ENCODE measurements around the gene STT3B.

Gene STT3B

DNA sequence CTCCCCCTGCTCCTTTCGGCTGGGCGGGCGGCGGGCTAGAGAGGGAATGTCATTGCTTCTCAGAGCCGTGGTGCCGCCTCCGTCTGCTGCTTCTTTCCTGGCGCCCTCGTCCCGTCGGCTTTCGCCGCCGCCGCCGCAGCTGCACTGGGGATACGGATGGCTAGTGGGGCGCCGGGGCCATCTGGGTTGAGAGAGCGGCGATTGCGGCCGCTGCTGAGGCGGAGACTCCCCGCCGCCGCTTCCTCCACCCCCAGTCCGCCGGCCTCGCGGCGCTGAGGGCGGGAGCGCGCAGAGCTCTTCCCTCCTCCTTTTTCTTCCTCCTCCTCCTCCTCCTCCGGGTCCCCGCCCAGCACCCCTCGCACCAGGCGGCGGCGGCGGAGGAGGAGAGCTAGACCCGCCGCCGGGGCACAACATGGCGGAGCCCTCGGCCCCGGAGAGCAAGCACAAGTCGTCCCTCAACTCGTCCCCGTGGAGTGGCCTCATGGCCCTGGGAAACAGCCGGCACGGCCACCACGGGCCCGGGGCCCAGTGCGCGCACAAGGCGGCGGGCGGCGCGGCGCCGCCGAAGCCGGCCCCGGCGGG is at the start of gene STT3B (continued):
- TF ChIP-seq, protein P1, sequence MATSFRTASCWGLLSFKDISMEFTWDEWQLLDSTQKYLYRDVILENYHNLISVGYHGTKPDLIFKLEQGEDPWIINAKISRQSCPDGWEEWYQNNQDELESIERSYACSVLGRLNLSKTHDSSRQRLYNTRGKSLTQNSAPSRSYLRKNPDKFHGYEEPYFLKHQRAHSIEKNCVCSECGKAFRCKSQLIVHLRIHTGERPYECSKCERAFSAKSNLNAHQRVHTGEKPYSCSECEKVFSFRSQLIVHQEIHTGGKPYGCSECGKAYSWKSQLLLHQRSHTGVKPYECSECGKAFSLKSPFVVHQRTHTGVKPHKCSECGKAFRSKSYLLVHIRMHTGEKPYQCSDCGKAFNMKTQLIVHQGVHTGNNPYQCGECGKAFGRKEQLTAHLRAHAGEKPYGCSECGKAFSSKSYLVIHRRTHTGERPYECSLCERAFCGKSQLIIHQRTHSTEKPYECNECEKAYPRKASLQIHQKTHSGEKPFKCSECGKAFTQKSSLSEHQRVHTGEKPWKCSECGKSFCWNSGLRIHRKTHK (tag by site-specific recombination; IDR thresholded peaks at IDR 0.05), result no peak
- TF ChIP-seq, protein P2, sequence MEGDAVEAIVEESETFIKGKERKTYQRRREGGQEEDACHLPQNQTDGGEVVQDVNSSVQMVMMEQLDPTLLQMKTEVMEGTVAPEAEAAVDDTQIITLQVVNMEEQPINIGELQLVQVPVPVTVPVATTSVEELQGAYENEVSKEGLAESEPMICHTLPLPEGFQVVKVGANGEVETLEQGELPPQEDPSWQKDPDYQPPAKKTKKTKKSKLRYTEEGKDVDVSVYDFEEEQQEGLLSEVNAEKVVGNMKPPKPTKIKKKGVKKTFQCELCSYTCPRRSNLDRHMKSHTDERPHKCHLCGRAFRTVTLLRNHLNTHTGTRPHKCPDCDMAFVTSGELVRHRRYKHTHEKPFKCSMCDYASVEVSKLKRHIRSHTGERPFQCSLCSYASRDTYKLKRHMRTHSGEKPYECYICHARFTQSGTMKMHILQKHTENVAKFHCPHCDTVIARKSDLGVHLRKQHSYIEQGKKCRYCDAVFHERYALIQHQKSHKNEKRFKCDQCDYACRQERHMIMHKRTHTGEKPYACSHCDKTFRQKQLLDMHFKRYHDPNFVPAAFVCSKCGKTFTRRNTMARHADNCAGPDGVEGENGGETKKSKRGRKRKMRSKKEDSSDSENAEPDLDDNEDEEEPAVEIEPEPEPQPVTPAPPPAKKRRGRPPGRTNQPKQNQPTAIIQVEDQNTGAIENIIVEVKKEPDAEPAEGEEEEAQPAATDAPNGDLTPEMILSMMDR (tag by site-specific recombination; IDR thresholded peaks at IDR 0.05), result 0 out of 2 replicates have a peak, but pooled peaks have one; percentile 31
- TF ChIP-seq ZBTB10 (tag by site-specific recombination; IDR thresholded peaks at IDR 0.05) (peak; percentile 68; the same call in 1 of the 2 replicates), ZNF366 (tag by site-specific recombination; conservative IDR thresholded peaks at IDR 0.05) (peak; percentile 64), ZFP69B (tag by site-specific recombination; IDR thresholded peaks at IDR 0.05) (0 out of 2 replicates have a peak, but pooled peaks have one; percentile 23), ZNF302 (tag by site-specific recombination; IDR thresholded peaks at IDR 0.05; ENCODE audit: low read depth) (no peak), ZNF324 (tag by site-specific recombination; IDR thresholded peaks at IDR 0.05) (no peak), ZNF529 (tag by site-specific recombination; IDR thresholded peaks at IDR 0.05; ENCODE audit: insufficient replicate concordance) (no peak)

DNA sequence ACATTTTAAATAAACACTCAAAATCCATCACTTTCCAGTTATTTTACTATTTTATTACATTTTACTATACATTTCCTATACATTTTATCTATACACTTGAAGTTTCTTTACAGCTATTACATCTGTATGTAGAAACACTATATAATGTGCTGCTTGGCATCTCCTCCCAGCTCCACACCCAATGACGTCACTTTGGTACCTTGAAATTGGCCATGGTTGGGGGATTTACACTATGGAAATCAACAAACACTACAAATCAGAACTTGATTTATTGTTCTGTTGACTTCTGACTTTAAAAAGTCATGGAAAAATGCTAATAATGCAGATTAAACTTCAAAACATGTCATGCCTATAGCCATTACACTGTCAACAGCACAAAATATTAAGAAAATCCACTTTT is 48.9 kb upstream of the STT3B start:
- Histone ChIP-seq H3K4me1 (ENCODE audit: control insufficient read depth, insufficient read depth, low read length) (no peaks in the 10 kb centered on the region), H3K27ac (ENCODE audit: extremely low read depth, low read depth, low read length) (no peak overlapping the region), H3K9me3 (ENCODE audit: control insufficient read depth, insufficient read depth, low read depth, low read length) (no peaks in the 10 kb centered on the region), H3K4me3 (ENCODE audit: low read depth, low read length) (no peak overlapping the region), H3K36me3 (ENCODE audit: control insufficient read depth in 2 of 2, insufficient read depth in 1 of 2, low read length in 2 of 2) (no peaks in the 10 kb centered on the region)
- ChIA-PET POLR2A (no interaction called here), CTCF (no interaction called here)
- TF ChIP-seq ZNF416 (tag by site-specific recombination; IDR thresholded peaks at IDR 0.05) (no peak), GLI2 (tag by site-specific recombination; IDR thresholded peaks at IDR 0.05; ENCODE audit: borderline replicate concordance, low read depth) (no peak), KLF9 (tag by site-specific recombination; IDR thresholded peaks at IDR 0.05; ENCODE audit: low read depth) (no peak), ZNF335 (tag by site-specific recombination; conservative IDR thresholded peaks at IDR 0.05) (no peak), ZFP69B (tag by site-specific recombination; IDR thresholded peaks at IDR 0.05) (no peak), ZNF169 (tag by site-specific recombination; IDR thresholded peaks at IDR 0.05) (no peak)
- TF ChIP-seq, protein P3, sequence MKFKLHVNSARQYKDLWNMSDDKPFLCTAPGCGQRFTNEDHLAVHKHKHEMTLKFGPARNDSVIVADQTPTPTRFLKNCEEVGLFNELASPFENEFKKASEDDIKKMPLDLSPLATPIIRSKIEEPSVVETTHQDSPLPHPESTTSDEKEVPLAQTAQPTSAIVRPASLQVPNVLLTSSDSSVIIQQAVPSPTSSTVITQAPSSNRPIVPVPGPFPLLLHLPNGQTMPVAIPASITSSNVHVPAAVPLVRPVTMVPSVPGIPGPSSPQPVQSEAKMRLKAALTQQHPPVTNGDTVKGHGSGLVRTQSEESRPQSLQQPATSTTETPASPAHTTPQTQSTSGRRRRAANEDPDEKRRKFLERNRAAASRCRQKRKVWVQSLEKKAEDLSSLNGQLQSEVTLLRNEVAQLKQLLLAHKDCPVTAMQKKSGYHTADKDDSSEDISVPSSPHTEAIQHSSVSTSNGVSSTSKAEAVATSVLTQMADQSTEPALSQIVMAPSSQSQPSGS (tag by site-specific recombination; IDR thresholded peaks at IDR 0.05; ENCODE audit: low read depth), result no peak

- Histone ChIP-seq H3K4me1 (ENCODE audit: control insufficient read depth, insufficient read depth, low read length) (no peaks in the 10 kb centered on the region), H3K9me3 (ENCODE audit: control insufficient read depth, insufficient read depth, low read depth, low read length) (no peaks in the 10 kb centered on the region), H3K27ac (ENCODE audit: extremely low read depth, low read depth, low read length) (no peak overlapping the region), H3K36me3 (ENCODE audit: control insufficient read depth in 2 of 2, insufficient read depth in 1 of 2, low read length in 2 of 2) (no peaks in the 10 kb centered on the region), H3K4me3 (ENCODE audit: low read depth, low read length) (no peak overlapping the region)
- ChIA-PET POLR2A (no interaction called here), CTCF (no interaction called here)
- TF ChIP-seq ZNF580 (tag by site-specific recombination; IDR thresholded peaks at IDR 0.05) (no peak), ZBTB7A (tag by site-specific recombination; IDR thresholded peaks at IDR 0.05; ENCODE audit: low read depth) (no peak), ZNF488 (tag by site-specific recombination; IDR thresholded peaks at IDR 0.05) (no peak), BCL11A (tag by site-specific recombination; IDR thresholded peaks at IDR 0.05; ENCODE audit: low read depth) (no peak), ZNF133 (tag by site-specific recombination; IDR thresholded peaks at IDR 0.05) (no peak), ZNF266 (tag by site-specific recombination; IDR thresholded peaks at IDR 0.05; ENCODE audit: low read depth) (no peak)
- TF ChIP-seq, protein P4, sequence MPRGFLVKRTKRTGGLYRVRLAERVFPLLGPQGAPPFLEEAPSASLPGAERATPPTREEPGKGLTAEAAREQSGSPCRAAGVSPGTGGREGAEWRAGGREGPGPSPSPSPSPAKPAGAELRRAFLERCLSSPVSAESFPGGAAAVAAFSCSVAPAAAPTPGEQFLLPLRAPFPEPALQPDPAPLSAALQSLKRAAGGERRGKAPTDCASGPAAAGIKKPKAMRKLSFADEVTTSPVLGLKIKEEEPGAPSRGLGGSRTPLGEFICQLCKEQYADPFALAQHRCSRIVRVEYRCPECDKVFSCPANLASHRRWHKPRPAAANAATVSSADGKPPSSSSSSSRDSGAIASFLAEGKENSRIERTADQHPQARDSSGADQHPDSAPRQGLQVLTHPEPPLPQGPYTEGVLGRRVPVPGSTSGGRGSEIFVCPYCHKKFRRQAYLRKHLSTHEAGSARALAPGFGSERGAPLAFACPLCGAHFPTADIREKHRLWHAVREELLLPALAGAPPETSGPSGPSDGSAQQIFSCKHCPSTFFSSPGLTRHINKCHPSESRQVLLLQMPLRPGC (tag by site-specific recombination; IDR thresholded peaks at IDR 0.05), result no peak
These were observed 47.5 kb upstream of the STT3B start for GRCh38 chr3:31485196-31485595.

All from HEK293 (cell line).